ENCODE results near the gene TSTD2. TPM values are rescaled to one million over a fixed set of nuclear protein-coding genes. Genes with fewer than 3 reads are reported as not detected.

The TSTD2 gene
- total RNA-seq, 1 experiment from 2014 or later, result 29.2 TPM

GRCh38 chr9:97638666-97639065 lies 5.5 kb upstream of the TSTD2 start:
- no peaks in the 10 kb centered on the region for H3K27me3 ChIP-seq (ENCODE audit: low read length)
- H2AFZ ChIP-seq (ENCODE audit: low read length), result no peak overlapping the region
- no peaks in the 10 kb centered on the region for H3K9me2 ChIP-seq (replicated peaks; ENCODE audit: insufficient read depth, low read length)
- H3K4me2 ChIP-seq (ENCODE audit: low read depth, low read length, poor library complexity, severe bottlenecking), result peak overlapping the region; percentile 66
- H3K36me3 ChIP-seq (ENCODE audit: insufficient read depth, low read length), result peaks cover 38% of the 10 kb centered on the region; the same call in 1 of the 2 replicates
- no peak for DNase-seq
- 0 out of 2 replicates have a peak overlapping the region, but pooled peaks have one; percentile 0 for H3K9ac ChIP-seq (ENCODE audit: low read length)
- no peak overlapping the region for H3K4me3 ChIP-seq (ENCODE audit: low read length)
- peaks cover 96% of the 10 kb centered on the region for H3K79me2 ChIP-seq (ENCODE audit: low read length)
- no peaks in the 10 kb centered on the region for H3K9me3 ChIP-seq (ENCODE audit: low read length)
- peaks cover 61% of the 10 kb centered on the region for H3K4me1 ChIP-seq (ENCODE audit: low read length)
- no peak overlapping the region for H3K27ac ChIP-seq (ENCODE audit: low read length)
- H4K20me1 ChIP-seq (ENCODE audit: insufficient read depth, low read depth, low read length), result peaks cover 34% of the 10 kb centered on the region

DNA sequence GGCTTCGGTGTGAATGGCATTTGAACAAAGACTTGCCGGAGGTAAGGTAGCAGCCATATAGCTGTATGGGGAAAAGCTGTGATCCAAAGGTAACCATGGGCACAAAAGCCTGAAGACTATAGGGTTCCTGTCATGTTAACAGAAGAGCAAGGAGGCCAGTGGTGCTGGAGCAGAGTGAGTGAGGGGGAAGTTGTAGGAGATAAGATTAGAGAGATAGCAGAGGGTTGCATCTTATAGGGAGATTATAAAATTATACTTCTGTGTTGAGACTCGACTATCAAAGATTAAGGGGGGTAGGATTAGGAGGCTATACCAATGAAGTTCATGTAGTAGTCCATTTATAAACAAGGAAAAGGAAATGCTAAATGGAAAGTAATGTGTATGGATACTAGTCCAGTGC lies 3.7 kb upstream of the TSTD2 start:
- peak overlapping the region; percentile 48 for H3K4me3 ChIP-seq (ENCODE audit: low read length)
- H3K4me2 ChIP-seq (ENCODE audit: low read depth, low read length, poor library complexity, severe bottlenecking), result peak overlapping the region; percentile 66
- H3K9me3 ChIP-seq (ENCODE audit: low read length), result no peaks in the 10 kb centered on the region
- H3K36me3 ChIP-seq (ENCODE audit: insufficient read depth, low read length), result peaks cover 22% of the 10 kb centered on the region; the same call in 1 of the 2 replicates
- no peaks in the 10 kb centered on the region for H3K9me2 ChIP-seq (replicated peaks; ENCODE audit: insufficient read depth, low read length)
- H3K9ac ChIP-seq (ENCODE audit: low read length), result peak overlapping the region; percentile 48
- peaks cover 34% of the 10 kb centered on the region for H4K20me1 ChIP-seq (ENCODE audit: insufficient read depth, low read depth, low read length)
- DNase-seq, result no peak
- 0 out of 2 replicates have a peak overlapping the region, but pooled peaks have one; percentile 8 for H3K27ac ChIP-seq (ENCODE audit: low read length)
- no peaks in the 10 kb centered on the region for H3K27me3 ChIP-seq (ENCODE audit: low read length)
- H3K79me2 ChIP-seq (ENCODE audit: low read length), result peaks cover 88% of the 10 kb centered on the region
- H3K4me1 ChIP-seq (ENCODE audit: low read length), result peaks cover 63% of the 10 kb centered on the region
- no peak overlapping the region for H2AFZ ChIP-seq (ENCODE audit: low read length)

- H3K4me2 ChIP-seq (ENCODE audit: low read depth, low read length, poor library complexity, severe bottlenecking), result peak overlapping the region; percentile 83
- peak overlapping the region; percentile 97 for H3K9ac ChIP-seq (ENCODE audit: low read length)
- H4K20me1 ChIP-seq (ENCODE audit: insufficient read depth, low read depth, low read length), result peaks cover 34% of the 10 kb centered on the region
- H3K9me2 ChIP-seq (replicated peaks; ENCODE audit: insufficient read depth, low read length), result no peaks in the 10 kb centered on the region
- H3K4me1 ChIP-seq (ENCODE audit: low read length), result peaks cover 74% of the 10 kb centered on the region
- peaks cover 90% of the 10 kb centered on the region for H3K79me2 ChIP-seq (ENCODE audit: low read length)
- H3K4me3 ChIP-seq (ENCODE audit: low read length), result peak overlapping the region; percentile 96
- no peaks in the 10 kb centered on the region for H3K9me3 ChIP-seq (ENCODE audit: low read length)
- no peak overlapping the region for H2AFZ ChIP-seq (ENCODE audit: low read length)
- peaks cover 16% of the 10 kb centered on the region; the same call in 1 of the 2 replicates for H3K36me3 ChIP-seq (ENCODE audit: insufficient read depth, low read length)
- no peaks in the 10 kb centered on the region for H3K27me3 ChIP-seq (ENCODE audit: low read length)
- no peak overlapping the region for H3K27ac ChIP-seq (ENCODE audit: low read length)
- DNase-seq, result no peak
Measured at GRCh38 chr9:97635026-97635425, 1.9 kb upstream of the TSTD2 start.

GRCh38 chr9:97633859-97634490 lies 807 bp upstream of the TSTD2 start:
- H3K27ac ChIP-seq (ENCODE audit: low read length), result peak overlapping the region; percentile 94
- H2AFZ ChIP-seq (ENCODE audit: low read length), result no peak overlapping the region
- peak overlapping the region; percentile 96 for H3K4me3 ChIP-seq (ENCODE audit: low read length)
- H3K9ac ChIP-seq (ENCODE audit: low read length), result peak overlapping the region; percentile 97
- H3K9me3 ChIP-seq (ENCODE audit: low read length), result no peaks in the 10 kb centered on the region
- H3K9me2 ChIP-seq (replicated peaks; ENCODE audit: insufficient read depth, low read length), result no peaks in the 10 kb centered on the region
- H4K20me1 ChIP-seq (ENCODE audit: insufficient read depth, low read depth, low read length), result peaks cover 26% of the 10 kb centered on the region
- H3K36me3 ChIP-seq (ENCODE audit: insufficient read depth, low read length), result peaks cover 9% of the 10 kb centered on the region; the same call in 1 of the 2 replicates
- H3K4me2 ChIP-seq (ENCODE audit: low read depth, low read length, poor library complexity, severe bottlenecking), result peak overlapping the region; percentile 83
- peaks cover 90% of the 10 kb centered on the region for H3K79me2 ChIP-seq (ENCODE audit: low read length)
- H3K4me1 ChIP-seq (ENCODE audit: low read length), result peaks cover 73% of the 10 kb centered on the region
- H3K27me3 ChIP-seq (ENCODE audit: low read length), result no peaks in the 10 kb centered on the region
- peak; percentile 69 for DNase-seq

DNA sequence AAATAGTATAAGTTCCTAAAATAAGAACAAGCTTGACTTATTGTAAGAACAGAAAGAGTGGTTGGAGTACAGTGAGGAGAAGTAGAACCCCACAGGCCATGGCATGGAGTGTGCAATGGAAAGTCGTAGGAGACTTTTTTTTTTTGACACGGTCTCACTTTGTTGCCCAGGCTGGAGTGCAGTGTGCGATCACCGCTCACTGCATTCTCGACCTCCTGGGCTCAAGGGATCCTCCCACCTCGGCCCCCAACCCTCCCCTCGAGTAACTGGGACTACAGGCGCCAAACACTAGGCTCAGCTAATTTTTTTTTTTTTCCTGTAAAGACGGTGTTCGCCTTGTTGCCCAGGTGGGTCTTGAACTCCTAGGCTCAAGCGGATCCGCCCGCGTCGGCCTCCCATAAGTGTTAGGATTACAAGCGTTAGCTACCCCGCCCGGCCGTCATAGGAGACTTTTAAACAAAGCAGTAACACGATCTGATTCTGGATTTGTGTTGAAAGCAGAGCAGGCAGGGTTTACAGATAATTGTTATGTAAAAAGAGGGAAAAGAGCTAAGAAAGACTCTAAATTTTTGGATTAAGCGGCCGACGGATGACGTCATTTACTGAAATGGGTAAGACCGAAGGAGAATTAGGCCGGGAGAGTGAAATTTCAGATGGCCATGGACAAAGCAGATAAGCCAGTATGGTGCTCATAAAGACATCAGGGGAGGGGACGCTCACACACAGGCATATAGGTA lies 752 bp downstream of the TSTD2 start:
- peak overlapping the region; percentile 96 for H3K4me3 ChIP-seq (ENCODE audit: low read length)
- H3K4me1 ChIP-seq (ENCODE audit: low read length), result peaks cover 61% of the 10 kb centered on the region
- DNase-seq, result peak; percentile 88

GRCh38 chr9:97630591-97630990 lies 2.6 kb downstream of the TSTD2 start:
- no peak overlapping the region for H3K9ac ChIP-seq (ENCODE audit: low read length)

More for the DNA sequence above, 752 bp downstream of the TSTD2 start:
- H3K4me2 ChIP-seq (ENCODE audit: low read depth, low read length, poor library complexity, severe bottlenecking), result peak overlapping the region; percentile 99
- peak overlapping the region; percentile 94 for H3K27ac ChIP-seq (ENCODE audit: low read length)
- peaks cover 12% of the 10 kb centered on the region for H3K36me3 ChIP-seq (ENCODE audit: insufficient read depth, low read length)
- H4K20me1 ChIP-seq (ENCODE audit: insufficient read depth, low read depth, low read length), result peaks cover 19% of the 10 kb centered on the region; the same call in 1 of the 2 replicates
- H3K9me3 ChIP-seq (ENCODE audit: low read length), result no peaks in the 10 kb centered on the region
- no peaks in the 10 kb centered on the region for H3K9me2 ChIP-seq (replicated peaks; ENCODE audit: insufficient read depth, low read length)
- H3K27me3 ChIP-seq (ENCODE audit: low read length), result no peaks in the 10 kb centered on the region
- peak overlapping the region; percentile 87 for H2AFZ ChIP-seq (ENCODE audit: low read length)
- H3K79me2 ChIP-seq (ENCODE audit: low read length), result peaks cover 89% of the 10 kb centered on the region
- H3K9ac ChIP-seq (ENCODE audit: low read length), result peak overlapping the region; percentile 97

DNA sequence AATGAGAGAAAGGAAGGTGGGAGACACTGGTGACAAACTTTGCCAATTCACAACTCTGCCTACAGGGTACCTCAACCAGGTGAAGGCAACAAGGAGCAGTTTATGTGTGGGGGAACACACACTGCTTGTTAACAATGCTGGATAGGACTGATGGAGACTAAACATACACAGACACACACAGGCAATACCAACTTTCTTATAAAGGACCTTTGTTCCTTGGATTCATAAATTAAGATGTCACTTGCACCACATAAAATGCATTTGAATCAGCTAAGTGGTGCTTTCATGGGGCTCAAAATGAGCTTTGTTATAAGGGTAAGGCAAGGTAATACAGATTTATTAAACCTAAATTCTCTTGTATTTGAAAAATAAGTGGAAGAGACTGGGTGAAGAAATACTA lies 4.0 kb downstream of the TSTD2 start:
- Histone ChIP-seq H3K4me3 (ENCODE audit: low read length) (no peak overlapping the region), H3K4me2 (ENCODE audit: low read depth, low read length, poor library complexity, severe bottlenecking) (no peak overlapping the region), H3K9me3 (ENCODE audit: low read length) (no peaks in the 10 kb centered on the region), H3K27me3 (ENCODE audit: low read length) (no peaks in the 10 kb centered on the region), H3K27ac (ENCODE audit: low read length) (no peak overlapping the region), H3K4me1 (ENCODE audit: low read length) (peaks cover 35% of the 10 kb centered on the region), H2AFZ (ENCODE audit: low read length) (no peak overlapping the region), H4K20me1 (ENCODE audit: insufficient read depth, low read depth, low read length) (no peaks in the 10 kb centered on the region; the same call in 1 of the 2 replicates), H3K79me2 (ENCODE audit: low read length) (peaks cover 91% of the 10 kb centered on the region), H3K9me2 (replicated peaks; ENCODE audit: insufficient read depth, low read length) (no peaks in the 10 kb centered on the region), H3K36me3 (ENCODE audit: insufficient read depth, low read length) (peaks cover 38% of the 10 kb centered on the region), H3K9ac (ENCODE audit: low read length) (no peak overlapping the region)
- no peak for DNase-seq

More at GRCh38 chr9:97630591-97630990, 2.6 kb downstream of the TSTD2 start:
- H3K4me2 ChIP-seq (ENCODE audit: low read depth, low read length, poor library complexity, severe bottlenecking), result no peak overlapping the region
- H3K36me3 ChIP-seq (ENCODE audit: insufficient read depth, low read length), result peaks cover 23% of the 10 kb centered on the region
- H3K9me3 ChIP-seq (ENCODE audit: low read length), result no peaks in the 10 kb centered on the region
- H3K27me3 ChIP-seq (ENCODE audit: low read length), result no peaks in the 10 kb centered on the region
- no peak for DNase-seq
- peaks cover 91% of the 10 kb centered on the region for H3K79me2 ChIP-seq (ENCODE audit: low read length)
- no peak overlapping the region for H3K27ac ChIP-seq (ENCODE audit: low read length)
- H4K20me1 ChIP-seq (ENCODE audit: insufficient read depth, low read depth, low read length), result peaks cover 11% of the 10 kb centered on the region; the same call in 1 of the 2 replicates
- no peaks in the 10 kb centered on the region for H3K9me2 ChIP-seq (replicated peaks; ENCODE audit: insufficient read depth, low read length)
- H3K4me3 ChIP-seq (ENCODE audit: low read length), result no peak overlapping the region
- no peak overlapping the region for H2AFZ ChIP-seq (ENCODE audit: low read length)
- peaks cover 46% of the 10 kb centered on the region for H3K4me1 ChIP-seq (ENCODE audit: low read length)

GRCh38 chr9:97628668-97629067 lies 4.5 kb downstream of the TSTD2 start:
- Histone ChIP-seq H3K27ac (ENCODE audit: low read length) (no peak overlapping the region), H3K36me3 (ENCODE audit: insufficient read depth, low read length) (peaks cover 42% of the 10 kb centered on the region), H3K9me2 (replicated peaks; ENCODE audit: insufficient read depth, low read length) (no peaks in the 10 kb centered on the region), H4K20me1 (ENCODE audit: insufficient read depth, low read depth, low read length) (no peaks in the 10 kb centered on the region; the same call in 1 of the 2 replicates), H3K4me2 (ENCODE audit: low read depth, low read length, poor library complexity, severe bottlenecking) (no peak overlapping the region), H3K9me3 (ENCODE audit: low read length) (no peaks in the 10 kb centered on the region), H2AFZ (ENCODE audit: low read length) (no peak overlapping the region), H3K27me3 (ENCODE audit: low read length) (no peaks in the 10 kb centered on the region), H3K4me3 (ENCODE audit: low read length) (no peak overlapping the region), H3K4me1 (ENCODE audit: low read length) (peaks cover 35% of the 10 kb centered on the region), H3K9ac (ENCODE audit: low read length) (no peak overlapping the region), H3K79me2 (ENCODE audit: low read length) (peaks cover 89% of the 10 kb centered on the region)
- DNase-seq, result no peak
